Subcutaneous adipose tissue (tissue), 4 donors: ENCODE results near the gene HPSE. TPM values are rescaled to one million over a fixed set of nuclear protein-coding genes. Genes with fewer than 3 reads are reported as not detected.

ENCODE experiments used
- CTCF ChIP-seq: fragments of 450-650 bp; IDR thresholded peaks from one replicate; pipeline ENCODE4 v1.5.1; 2016; ENCODE audit warnings: low read depth, mild to moderate bottlenecking, control low read depth, antibody characterized with exemption, moderate library complexity
- total RNA-seq, 4 donors: library from RNA; depleted of rRNA; stranded (reverse); fragments of >200 nt; gene quantifications; one replicate each; pipeline ENCODE4 v1.1.0, GENCODE V29; 2016

Gene HPSE
- total RNA-seq, 4 donors from 2014 or later, result 0.75 to 5.4 (median 2.6) TPM

- no peak for TF ChIP-seq CTCF
Observed at GRCh38 chr4:83370640-83370906, 35.9 kb upstream of the HPSE start.

GRCh38 chr4:83369831-83370639 is 35.4 kb upstream of the HPSE start:
- no peak for TF ChIP-seq CTCF

- TF ChIP-seq CTCF, result no peak
Observed at GRCh38 chr4:83364312-83364711, 29.7 kb upstream of the HPSE start.

DNA sequence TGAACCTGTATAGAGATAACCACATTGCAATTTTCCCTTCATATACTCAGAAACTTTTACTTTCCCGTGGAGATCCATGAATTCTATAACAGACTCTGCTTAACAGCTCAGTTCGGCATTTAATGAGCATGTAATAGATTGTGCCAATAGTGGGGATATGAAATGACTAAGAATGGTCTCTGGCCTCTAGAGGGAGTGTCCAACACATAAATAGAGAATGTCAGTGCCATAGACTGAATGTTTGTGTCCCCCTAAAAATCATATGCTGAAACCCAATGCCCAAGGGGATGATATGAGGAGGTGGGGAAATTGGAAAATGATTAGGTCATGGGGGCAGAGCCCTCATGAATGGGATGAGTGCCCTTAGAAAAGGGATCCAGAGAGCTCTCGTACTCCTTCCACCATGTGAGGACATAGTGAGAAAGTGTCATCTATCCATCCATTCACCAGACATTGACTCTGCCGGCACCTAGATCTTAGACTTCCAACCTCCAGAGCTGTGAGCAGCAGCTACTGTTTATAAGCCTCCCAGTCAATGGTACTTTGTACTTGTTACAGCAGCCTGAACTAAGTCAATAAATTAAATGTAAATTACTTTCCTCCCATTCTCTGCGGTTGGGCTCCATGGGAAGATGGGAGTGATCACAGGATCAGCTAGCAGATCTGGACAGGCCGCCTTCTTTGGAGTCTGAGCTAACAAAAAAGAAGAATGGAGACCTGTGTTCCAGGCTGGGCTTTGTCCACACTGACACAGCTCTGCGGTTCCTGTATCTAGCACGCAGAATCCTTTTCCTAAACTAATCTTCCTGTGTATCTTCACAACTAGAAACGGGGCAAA is 28.1 kb upstream of the HPSE start:
- no peak for TF ChIP-seq CTCF

- no peak for TF ChIP-seq CTCF
Observed at GRCh38 chr4:83361416-83362103, 26.9 kb upstream of the HPSE start.

- TF ChIP-seq CTCF, result no peak
Observed at GRCh38 chr4:83360018-83360417, 25.4 kb upstream of the HPSE start.

GRCh38 chr4:83358410-83358809 is 23.8 kb upstream of the HPSE start:
- no peak for TF ChIP-seq CTCF
